D341Med (cell line): Measurements from ENCODE around the gene TSPAN18.

ENCODE experiments used
- DNase-seq: peaks from one replicate; pipeline ENCODE4 v3.0.0; 2012; ENCODE audit warnings: low spot score

Gene TSPAN18

DNA sequence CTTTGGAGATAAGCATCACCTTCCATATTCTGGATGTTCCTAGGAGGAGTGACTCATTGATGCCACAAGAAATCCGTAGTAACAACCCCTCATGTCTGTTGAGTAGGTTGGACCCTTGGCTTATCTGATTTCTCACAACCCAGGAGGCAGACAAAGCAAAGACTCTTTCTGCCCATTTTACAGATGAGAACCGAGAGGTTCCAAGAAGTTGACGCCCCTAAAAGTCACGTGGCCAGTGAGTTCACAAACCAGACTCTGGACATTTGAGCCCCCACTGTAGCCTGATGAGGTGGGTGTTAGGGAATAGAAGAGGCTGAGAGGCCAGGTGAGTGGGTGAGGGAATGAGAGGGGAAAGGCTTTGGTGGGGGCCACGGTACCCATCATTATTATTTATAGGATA is 70.3 kb downstream of the TSPAN18 start:
- DNase-seq = no peak

DNA sequence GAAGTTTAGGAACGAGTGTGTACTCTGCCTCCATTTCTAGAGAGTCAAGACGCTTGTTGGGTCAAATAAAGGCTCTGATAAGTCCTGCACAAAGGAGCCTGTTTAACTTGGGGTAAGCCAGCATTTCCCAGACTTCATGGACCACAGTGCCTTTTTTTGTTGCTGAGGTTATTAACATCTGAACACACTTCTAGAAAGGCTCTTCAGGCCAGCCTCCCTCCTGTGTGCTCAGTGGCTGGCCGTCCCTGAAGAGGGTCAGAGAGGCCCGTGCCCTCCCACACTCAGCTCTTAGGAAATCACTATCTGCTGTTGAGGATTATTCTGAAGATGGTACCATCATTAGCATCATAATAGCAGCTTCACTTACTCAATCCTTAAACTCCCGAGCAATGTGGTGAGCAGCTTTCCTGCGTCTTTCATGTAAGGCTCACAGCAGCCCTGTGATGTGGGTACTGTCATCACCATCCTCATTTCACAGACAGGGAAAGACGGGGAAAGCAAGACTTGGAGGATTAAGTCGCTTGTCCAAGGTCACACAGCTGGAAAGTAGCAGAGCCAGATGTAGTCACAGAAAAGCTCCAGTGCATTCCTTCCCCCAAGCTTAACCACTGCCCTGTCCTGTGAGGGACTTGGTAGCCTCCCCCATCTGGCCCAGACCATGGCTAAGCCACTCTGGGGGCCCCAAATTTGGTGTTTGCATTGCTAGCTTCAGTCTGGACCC is 71.3 kb downstream of the TSPAN18 start:
- no peak for DNase-seq

DNA sequence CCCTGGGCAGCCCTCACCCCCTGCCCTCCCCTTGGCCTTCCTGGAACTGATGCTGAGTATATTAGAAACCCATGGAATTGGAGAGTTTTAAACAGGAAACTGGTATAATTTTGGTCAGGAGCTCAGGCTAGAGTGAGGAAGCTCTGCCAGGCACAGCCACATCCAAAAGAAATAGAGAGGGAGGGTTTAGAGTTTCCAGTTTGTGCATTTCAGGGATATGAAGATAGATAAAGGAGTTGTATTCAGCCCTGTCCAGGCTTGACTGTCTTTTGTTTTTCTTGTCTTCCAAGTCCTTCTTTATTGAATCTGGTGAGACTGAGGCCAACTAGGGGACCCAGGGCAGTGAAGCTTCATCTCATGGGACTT is 71.8 kb downstream of the TSPAN18 start:
- no peak for DNase-seq

DNA sequence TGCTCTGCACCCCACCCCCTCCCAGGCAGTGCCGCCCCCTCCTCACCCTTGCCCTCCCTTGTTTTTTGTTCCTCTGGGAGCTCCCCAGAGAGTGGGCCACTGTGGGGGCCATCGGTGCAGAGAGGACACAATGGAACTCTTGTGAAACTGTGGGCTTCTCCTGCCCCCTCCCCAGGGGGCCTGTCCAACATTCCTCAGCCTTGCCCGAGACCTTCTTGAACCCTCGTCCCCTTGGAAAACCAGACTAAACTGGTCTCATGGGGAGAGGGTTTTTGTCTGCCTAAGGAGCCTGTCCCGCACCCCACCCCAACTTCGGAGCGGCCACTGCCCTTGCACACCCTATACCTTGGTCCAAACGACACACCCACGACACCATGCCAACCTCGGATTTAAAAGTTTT is 72.2 kb downstream of the TSPAN18 start:
- no peak for DNase-seq

DNA sequence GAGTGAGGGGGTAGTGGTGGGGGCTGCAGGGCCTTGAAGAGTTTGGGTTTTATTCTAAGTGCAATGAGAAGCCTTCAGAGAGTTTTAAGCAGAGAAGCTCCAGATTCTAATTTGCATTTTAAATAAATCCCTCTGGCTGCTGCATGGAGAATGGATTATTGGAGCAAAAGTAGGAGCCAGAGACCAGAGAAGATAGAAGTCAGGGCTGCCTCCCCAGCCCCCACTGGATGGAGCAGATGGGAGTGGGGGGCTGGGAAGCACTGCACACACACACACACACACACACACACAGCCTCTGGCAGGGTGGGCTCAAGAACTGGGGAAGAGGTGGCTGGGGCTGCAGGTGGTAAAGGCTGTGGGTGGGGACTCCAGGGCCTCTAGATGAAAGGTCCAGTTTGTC is 75.6 kb downstream of the TSPAN18 start:
- DNase-seq = no peak

DNA sequence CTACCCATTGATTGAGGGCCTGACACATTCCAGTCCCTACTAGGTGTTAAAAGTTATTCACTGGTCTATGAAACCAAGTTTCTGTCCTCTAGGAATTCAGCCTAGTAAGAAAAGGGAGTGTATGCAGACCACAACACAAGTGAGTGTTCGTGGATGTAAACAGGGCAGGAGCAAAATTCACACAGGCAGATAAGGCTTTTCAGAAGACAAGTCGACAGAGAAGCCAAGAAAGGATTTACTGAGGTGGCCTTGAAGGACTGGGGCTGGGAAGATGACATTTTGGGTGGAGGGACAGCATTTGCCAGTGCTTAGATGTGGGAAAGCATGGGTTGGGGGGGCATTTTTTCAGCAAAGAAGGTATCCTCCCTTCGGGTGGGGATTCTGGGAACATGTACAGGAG is 76.2 kb downstream of the TSPAN18 start:
- DNase-seq = no peak

DNA sequence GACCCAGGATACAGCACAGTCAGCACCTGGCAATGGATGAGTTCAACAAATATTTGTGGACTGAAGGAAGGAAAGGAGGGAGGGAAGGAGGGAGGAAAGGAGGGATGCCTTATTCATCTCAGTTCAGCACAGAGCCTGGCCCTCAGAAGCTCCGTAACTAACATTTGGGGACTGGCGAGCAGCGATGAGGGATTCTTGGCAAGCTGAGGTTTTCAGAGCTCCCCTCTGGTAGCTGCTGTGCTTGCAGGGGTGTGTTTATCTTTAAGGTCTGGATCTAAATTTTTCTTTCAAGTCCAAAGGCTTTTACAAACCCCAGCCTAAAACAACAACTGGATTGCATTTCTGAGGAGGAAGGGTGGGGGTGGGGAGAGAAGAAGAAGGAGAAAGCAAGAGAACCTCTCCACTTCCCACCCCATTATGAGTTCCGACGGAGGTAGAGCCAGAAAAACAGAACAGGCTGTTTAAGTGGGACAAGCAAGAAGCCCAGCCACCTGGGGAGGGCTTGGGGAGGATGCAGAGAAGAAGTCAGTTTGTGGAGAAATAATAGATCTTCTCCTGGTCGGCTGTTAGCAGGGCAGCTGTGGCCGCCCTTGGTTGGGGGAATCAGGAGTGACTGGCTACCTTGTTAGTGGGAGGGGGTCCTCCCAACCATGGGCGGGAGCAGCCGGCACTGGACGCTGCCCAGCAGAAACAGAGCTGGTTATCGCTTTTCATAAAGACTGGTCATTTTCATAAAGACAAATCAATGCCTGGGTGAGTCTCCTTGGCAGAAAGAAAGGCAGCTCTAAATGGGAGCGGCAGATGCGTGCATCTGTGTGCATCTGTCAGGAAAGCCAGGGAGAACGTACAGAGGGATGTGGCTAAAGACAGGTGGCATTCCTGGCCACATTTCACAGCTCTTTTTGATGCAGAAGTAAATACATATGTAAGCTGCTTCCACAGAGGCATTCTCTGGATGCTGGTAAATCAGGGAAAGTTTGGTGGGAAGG is 78.0 kb downstream of the TSPAN18 start:
- DNase-seq = no peak

DNA sequence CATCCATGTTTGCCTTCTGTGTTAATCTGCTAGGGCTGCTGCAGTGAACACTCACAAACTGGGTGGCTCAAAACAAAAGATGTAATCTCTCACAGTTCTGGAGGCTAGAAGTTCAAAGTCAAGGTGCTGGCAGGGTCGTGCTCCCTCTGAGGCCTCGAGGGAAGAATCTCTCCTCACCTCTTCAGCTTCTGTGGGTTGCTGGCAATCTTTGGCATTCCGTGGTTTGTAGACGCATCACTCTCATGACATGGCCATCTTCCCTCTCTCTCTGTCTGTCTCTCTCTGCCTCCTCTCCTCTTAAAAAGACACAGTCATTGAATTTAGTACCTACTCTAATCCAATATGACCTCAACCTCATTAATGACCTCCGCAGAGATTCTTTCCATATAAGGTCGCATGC is 78.8 kb downstream of the TSPAN18 start:
- DNase-seq = no peak

DNA sequence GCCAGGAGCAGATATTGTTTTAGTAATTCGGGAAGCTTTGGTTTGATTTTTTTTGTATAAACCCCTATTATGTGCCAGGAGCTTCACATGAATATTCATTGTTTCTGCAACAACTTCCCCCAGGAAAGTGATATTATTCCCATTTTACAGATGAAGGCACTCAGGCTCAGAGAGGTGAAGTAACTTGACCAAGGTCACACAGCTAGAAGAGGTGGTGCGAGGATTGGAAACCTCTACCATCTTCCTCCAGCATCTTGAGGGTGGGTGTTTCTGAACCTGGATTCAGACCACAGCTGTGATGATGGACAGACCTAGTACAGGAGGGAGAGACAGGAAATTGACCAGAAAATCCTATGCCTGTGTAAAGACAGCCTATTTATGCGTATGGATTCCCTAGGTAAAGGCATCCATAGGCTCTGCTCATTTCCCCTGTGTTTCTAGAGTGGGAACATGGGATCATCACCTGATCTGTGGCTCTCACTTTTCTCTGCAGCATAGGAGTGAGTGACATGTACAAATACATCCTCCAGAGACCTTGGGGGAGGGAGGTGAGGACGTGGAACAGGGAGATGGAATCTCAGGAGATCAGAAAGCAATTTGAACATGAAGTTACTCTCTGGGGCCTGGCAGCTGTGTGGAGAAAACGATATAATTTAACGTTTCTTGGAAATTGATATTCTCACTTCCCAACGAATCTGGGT is 81.4 kb downstream of the TSPAN18 start:
- DNase-seq = no peak

DNA sequence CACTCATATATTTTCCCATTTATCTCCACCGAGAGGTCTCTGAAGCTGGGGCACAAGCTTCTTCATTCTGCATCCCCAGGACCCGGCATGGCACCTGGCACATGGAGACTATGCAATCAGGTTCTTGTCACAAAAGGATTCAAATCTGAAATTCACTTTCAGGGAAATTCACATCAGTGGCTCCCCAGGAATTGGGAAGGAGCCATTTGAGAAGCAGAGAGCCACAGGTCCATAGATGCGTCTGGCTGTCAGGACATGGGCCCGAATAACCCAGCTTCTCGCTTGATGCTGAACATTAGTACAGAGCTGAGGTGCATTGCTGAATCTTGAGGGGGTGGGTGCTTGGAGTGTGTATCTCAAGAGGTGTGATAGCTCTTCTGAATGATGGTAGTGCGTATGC is 82.5 kb downstream of the TSPAN18 start:
- no peak for DNase-seq

DNA sequence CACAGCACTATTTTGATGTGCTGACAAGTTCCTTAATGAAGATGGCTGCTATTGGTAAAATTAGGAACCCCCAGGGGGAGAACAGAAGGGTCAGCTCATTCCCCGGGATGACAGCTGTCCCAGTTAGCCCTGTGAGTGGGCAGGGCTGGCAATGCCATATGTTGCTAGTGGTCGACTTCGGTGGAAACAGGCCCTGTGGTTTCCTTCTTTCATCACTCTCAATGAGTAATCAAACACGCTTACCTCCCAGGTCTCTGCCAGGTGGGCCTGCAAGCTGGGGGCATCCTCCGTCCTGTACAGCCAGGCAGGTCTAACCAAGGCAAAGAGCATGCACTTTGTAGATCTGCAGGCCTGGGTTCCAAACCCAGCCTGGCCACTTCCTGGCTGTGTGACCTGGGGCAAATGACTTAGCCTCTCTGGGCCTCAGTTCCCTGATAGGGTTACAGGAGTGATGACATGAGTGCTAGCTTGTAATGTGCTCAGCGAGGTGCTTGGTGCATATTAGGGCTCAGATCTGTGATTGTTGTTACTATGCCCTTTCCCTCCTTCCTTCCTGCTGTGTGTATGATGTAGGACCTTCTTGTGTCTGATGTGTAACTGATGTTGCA is 85.2 kb downstream of the TSPAN18 start:
- DNase-seq = no peak

DNA sequence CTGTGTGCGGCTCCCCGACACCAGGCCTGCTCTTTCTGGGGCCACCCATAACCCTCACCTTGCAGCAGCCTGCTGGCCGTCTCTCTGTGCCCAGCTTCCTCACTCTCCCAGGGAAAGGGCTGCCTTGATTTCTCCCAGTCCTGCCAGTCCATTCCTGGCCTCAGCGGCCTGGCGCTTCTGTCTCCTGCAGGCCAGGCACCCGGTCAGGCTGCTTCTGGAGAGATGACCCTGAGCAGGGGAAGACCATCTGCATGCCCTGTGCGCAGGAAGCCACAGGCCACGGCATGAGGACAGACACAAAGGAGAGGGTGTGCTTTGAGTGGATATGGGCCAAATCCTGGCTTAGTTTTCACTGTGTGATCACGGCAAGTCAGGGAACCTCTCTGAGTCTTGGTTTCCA is 86.2 kb downstream of the TSPAN18 start:
- DNase-seq = no peak

DNA sequence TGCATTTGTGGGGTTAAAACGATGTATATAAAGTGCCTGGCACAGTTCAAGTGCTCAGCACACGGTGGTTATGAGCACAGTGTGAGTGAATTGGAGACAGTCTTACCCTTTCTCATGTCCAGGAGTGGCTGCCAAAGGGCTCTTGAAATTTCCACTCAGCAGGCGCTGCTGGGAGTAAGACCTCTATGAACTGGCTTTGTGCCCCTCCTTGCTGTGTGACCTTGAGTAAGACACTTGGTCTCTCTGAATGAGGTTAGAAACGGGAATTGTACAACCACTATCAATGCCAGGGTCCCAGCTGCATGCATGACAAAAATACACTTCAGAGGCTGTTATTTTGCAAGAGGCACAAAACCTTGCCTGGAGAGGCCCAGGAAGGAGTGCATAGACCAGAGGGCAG is 86.6 kb downstream of the TSPAN18 start:
- DNase-seq = no peak

DNA sequence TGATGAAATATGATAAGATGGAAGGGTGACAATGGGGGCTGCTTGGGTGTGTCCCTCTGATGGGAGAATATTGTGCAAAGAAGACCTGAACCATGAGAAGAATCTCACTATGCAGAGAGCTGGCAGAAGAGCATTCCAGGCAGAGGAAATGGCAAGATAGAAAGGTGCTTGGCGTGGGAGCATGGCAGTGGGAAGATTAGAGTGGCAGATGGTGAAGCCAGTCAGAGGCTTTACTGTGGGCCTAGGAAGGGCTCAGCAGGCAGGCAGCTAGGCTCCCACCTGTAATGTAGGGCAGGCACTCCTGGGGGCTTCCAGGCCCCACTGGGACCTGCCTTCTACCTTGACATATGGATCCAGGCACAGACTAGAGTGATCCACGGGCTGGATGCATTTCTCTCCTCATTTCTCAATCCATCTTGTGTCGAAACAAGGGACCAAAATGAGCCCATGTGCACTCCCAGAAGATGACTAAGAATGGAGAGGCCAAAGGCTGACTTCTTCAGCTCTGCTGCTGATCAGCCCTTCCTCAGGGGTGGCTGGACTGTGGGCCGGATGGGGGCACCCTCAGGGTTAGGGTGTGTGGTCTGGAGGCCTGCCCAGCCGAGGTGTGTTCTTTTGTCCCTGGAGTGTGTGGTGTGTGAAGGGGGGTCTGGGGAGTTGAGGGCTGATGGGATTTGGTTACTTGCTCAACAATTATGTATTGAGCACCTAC is 88.3 kb downstream of the TSPAN18 start:
- no peak for DNase-seq

DNA sequence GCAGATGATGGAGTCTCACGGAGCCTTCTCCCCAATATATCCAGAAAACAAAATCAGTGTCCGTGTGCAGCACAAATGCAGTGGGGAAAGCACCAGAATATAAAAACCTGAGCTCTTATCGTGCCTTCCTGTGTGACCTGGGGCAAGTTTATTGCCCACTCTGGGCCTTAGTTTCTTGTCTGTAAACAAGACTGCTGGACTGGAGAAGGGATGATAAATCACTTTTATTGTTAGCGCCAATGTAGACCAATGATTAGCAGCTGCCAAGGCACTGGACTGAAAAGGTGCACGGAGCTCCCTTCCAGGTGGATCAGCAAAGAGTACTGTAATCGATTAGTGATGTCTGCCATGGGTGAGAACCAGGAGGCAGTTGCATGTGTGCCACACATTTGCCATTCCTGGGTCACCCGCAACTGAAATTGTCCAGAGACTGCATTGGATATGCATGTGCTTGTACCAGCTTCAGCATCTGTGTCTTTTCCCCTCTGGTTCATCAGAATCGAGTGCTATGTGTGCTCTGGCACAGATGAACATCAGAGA is 89.2 kb downstream of the TSPAN18 start:
- no peak for DNase-seq

DNA sequence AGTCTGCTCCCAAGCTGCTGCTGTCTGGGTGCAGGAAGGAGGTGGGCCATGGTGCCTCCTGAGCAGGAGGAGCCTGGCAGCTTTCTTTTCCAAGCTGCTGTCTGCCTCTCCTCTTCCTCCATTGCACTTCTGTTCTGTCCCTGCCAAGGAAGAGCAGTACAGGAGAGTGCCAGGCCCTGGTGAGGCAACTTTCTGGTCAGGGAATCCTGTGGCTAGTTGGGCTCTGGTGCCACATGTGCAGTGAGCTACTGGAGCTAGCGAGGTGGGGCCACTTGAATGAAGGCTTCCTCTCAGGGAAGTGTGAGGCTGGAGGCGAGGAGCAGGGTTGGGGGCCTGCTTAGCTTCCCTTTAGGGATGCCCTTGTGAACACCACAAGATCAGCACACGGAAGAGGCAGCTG is 90.0 kb downstream of the TSPAN18 start:
- DNase-seq = no peak

DNA sequence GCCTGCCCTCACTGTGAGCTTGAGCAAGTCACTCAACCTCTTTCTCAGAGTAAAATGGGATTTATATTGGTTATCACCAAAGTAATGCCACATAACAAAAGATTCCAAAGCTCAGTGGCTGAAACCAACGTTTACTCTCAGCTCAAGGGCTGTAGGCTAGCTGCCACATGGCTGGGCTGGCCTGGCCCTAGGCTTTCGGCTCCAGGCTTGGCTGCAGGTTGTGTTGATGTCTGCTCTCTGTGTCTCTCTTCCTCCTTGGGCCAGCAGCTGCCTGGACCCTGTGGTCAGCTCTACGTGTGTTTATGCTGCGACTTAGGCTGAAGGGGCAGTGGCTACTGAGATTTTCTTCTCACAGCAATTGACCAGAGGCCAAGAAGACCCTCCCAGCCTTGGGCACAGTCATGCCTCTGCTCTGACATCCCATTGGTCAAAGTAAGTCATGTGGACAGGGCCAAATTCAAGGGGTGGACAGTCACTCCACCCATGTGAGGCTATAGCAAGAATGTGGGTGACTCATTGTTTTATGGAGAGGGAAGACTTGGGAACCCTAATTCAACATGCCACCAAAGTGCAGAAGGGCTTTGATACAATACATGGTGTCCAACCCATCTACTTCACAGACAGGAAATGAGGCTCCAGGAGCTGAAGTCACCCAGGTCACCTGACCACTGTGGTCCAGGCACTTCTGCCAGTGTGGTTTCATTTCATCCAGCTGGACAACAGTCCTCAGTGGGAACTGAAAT is 90.6 kb downstream of the TSPAN18 start:
- no peak for DNase-seq

DNA sequence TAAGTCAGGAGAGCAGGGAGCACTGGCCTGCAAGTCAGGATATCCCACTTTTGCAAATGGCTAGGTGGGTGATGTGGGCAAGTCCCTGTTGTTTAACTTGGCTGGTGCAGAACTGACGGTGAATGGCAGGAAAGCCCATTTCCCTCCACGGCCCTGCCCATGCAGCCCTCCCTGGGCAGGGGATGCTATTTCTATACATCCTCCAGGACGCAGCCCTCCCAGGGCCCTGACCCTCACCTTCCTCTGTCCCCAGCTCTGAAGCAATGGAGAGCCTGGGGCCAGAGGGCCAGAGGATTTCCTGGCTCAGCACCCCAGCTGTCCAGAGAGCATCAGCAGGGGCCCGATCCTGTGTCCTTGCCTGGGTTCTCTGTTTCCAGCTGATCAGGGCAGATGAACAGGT is 91.3 kb downstream of the TSPAN18 start:
- no peak for DNase-seq

DNA sequence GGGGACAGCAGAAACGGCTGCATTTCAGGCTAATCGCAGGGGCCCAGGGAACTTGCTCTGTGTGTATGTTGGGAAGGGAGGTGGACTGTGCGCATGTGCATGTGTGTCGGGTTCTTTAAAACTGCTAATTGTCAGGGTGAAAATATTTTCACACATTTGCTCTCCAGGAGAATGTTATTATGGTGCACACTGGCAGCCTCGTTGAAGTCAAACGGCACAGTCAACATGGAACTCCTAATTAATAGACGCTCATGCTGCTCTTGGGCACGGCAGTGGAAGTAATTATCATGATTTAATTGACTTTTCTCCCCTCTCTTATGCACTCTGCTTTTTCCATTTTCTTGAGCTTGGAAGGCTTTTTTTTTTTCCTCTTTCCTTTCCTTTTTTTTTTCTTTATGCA is 92.6 kb downstream of the TSPAN18 start:
- DNase-seq = no peak

DNA sequence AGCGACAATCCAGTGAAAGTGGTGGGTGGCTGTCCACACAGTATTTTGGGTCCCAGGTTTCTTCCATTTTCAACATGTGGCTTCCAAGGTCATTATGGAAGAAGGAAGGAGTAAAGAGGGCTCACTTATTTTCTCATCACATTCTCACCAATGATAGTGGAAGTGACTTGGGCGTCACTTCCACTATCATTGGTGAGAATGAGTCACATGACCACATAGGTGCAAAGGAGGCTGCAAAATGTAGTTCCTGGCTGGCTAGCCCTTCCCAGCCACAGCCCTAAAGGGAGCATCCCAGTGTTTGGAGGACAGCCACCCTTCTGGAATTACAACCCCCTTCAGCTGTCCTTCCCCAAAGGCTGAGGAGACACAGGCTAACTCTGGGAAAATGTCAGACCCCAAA is 95.6 kb downstream of the TSPAN18 start:
- DNase-seq = no peak

DNA sequence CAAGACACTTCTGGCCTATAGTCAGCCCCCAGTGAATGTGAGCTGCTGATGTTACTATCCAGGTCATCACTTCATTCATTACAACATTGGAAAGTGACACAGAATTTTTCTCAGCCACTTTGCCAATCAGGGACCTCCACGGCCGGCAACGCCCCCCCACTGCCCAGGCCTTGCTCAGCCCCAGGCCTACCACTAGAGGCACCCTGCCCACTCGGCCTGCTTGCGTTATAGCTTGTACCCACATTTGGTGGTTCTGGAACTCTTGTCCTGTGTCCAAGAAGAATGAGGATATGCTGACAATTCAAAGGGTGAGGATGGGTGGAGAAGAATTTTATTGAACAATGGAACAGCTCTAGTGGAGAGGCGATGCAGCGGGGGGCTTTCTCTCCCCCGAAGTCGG is 96.2 kb downstream of the TSPAN18 start:
- DNase-seq = no peak
